HL-60 (cell line): ENCODE data around the gene SLC22A13.

Experiments
- DNase-seq, 2 experiments: peaks; one replicate each; pipeline ENCODE4 v3.0.0-alpha.2; 2010 to 2020; ENCODE audit warnings: low read depth in 1 of 2, low spot score in 1 of 2
- H3K27ac ChIP-seq: fragments of 250-450 bp; sonication (Bioruptor Pico); replicated peaks from 2 replicates; pipeline ENCODE4 v1.5.1; 2020; ENCODE audit warnings: mild to moderate bottlenecking, moderate library complexity
- H3K27me3 ChIP-seq: fragments of 250-450 bp; sonication (Bioruptor Pico); 2 replicates; pipeline ENCODE4 v1.5.1; 2021; ENCODE audit warnings: mild to moderate bottlenecking, moderate library complexity; ENCODE audit not compliant: insufficient read depth, poor library complexity, severe bottlenecking
- H3K4me3 ChIP-seq: replicated peaks from 2 replicates; pipeline ENCODE4 v1.5.1; 2011; ENCODE audit warnings: mild to moderate bottlenecking, control low read depth, low read length; ENCODE audit not compliant: insufficient read depth
- CTCF ChIP-seq: IDR thresholded peaks from one replicate; pipeline ENCODE4 v1.5.1; 2011; ENCODE audit warnings: low read length, control low read depth, inconsistent platforms; ENCODE audit not compliant: insufficient read depth
- GABPA ChIP-seq: IDR thresholded peaks from 2 replicates; pipeline ENCODE4 v1.6.1; 2012; ENCODE audit warnings: low read depth
- POLR2AphosphoS5 ChIP-seq: IDR thresholded peaks from 2 replicates; pipeline ENCODE4 v1.6.1; 2012; ENCODE audit warnings: low read depth
- SPI1 ChIP-seq: IDR thresholded peaks from 2 replicates; pipeline ENCODE4 v1.6.1; 2012; ENCODE audit warnings: low read depth, mild to moderate bottlenecking, borderline replicate concordance
- TF ChIP-seq, protein P1 (sequence below): IDR thresholded peaks from 2 replicates; pipeline ENCODE4 v1.6.1; 2012; ENCODE audit warnings: low read depth; ENCODE audit not compliant: insufficient replicate concordance

The SLC22A13 gene

DNA sequence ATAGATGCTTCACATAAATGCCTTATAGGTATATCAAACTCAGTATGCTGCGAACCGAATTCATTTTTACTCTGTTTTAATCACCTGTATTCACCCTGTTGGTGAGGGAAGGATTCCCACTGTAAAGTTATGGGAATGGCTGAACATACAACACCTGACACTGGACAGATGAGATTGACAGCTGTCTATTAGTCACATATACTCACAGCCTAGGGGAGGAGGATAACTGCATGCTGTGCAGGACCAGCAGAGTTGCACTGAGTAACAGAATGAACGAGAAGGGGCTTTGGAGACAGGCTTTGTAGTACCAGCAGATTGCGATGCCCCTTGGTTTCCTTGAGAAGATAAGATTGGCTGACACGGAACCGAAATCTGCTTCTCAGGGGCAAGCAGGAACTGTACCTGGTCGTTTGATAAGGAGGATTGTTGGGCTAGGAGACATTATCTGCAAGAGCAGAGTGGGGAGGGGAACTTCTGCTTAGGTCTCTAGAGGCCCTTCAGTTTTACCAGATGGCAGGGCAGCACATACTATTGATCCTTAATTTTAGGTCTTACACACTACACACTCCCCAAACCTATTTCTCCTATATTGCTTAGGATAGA, 43.5 kb upstream of the SLC22A13 start:
- no peak for TF ChIP-seq GABPA
- TF ChIP-seq, protein P1, sequence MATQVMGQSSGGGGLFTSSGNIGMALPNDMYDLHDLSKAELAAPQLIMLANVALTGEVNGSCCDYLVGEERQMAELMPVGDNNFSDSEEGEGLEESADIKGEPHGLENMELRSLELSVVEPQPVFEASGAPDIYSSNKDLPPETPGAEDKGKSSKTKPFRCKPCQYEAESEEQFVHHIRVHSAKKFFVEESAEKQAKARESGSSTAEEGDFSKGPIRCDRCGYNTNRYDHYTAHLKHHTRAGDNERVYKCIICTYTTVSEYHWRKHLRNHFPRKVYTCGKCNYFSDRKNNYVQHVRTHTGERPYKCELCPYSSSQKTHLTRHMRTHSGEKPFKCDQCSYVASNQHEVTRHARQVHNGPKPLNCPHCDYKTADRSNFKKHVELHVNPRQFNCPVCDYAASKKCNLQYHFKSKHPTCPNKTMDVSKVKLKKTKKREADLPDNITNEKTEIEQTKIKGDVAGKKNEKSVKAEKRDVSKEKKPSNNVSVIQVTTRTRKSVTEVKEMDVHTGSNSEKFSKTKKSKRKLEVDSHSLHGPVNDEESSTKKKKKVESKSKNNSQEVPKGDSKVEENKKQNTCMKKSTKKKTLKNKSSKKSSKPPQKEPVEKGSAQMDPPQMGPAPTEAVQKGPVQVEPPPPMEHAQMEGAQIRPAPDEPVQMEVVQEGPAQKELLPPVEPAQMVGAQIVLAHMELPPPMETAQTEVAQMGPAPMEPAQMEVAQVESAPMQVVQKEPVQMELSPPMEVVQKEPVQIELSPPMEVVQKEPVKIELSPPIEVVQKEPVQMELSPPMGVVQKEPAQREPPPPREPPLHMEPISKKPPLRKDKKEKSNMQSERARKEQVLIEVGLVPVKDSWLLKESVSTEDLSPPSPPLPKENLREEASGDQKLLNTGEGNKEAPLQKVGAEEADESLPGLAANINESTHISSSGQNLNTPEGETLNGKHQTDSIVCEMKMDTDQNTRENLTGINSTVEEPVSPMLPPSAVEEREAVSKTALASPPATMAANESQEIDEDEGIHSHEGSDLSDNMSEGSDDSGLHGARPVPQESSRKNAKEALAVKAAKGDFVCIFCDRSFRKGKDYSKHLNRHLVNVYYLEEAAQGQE: no peak
- no peak for TF ChIP-seq CTCF
- no peak for TF ChIP-seq SPI1
- no peak for TF ChIP-seq POLR2AphosphoS5
- no peaks in the 10 kb centered on the region for H3K27me3 ChIP-seq
- H3K27ac ChIP-seq: no peak overlapping the region
- no peak overlapping the region for H3K4me3 ChIP-seq
- no peak for DNase-seq

DNA sequence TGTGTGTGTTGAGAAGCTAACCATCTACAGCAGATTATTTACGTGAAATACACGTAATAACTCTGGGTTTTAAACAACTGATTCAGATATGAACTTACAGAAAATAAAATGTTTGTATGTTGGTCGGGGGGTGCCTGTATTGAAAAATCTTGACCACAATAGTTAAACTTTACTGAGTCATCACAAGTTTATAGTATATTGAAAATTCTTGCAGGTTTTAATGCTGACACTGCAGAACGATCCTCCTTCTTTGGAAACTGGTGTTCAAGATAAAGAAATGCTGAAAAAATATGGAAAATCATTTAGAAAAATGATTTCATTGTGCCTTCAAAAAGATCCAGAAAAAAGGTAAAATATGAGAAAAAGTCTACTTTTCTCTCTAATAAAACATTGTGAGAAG, 41.3 kb upstream of the SLC22A13 start:
- TF ChIP-seq CTCF: no peak
- TF ChIP-seq, protein P1: no peak
- TF ChIP-seq POLR2AphosphoS5: no peak
- TF ChIP-seq GABPA: no peak
- no peak for TF ChIP-seq SPI1
- DNase-seq: no peak
- Histone ChIP-seq H3K27me3 (no peaks in the 10 kb centered on the region), H3K27ac (no peak overlapping the region), H3K4me3 (no peak overlapping the region)

DNA sequence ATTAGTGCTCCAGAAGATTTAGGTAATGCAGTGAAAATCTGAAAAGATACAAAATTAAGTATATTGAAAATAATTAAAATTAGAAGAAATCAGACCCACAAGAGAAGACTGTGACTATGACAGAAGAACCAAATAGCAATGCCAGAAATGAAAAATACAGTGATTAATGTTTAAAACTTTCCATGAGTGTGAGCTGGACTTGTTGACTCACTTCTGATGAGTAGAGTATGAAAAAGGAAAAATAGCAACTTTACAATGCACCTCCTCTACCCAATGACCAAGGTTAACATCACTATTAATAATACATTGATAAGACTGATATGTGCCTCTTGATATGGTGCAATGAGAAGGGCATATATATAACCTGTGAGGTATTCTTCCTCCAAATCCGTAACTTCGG, 39.3 kb upstream of the SLC22A13 start:
- DNase-seq: no peak
- Histone ChIP-seq H3K27me3 (no peaks in the 10 kb centered on the region), H3K27ac (no peak overlapping the region), H3K4me3 (no peak overlapping the region)
- TF ChIP-seq, protein P1: no peak
- TF ChIP-seq GABPA (no peak), POLR2AphosphoS5 (no peak), SPI1 (no peak), CTCF (no peak)
